MM.1S (cell line): ENCODE data around the gene EMC1.

Experiments used
- DNase-seq: peaks from one replicate; pipeline ENCODE4 v3.0.0-alpha.2; 2015
- H2AFZ ChIP-seq: fragments of 300-600 bp; sonication (generic); 2 replicates; pipeline ENCODE4 v1.6.0; 2016; ENCODE audit warnings: antibody characterized with exemption, low read length
- H3F3A ChIP-seq: fragments of 300-600 bp; sonication (generic); 2 replicates; pipeline ENCODE4 v1.6.1; 2016; ENCODE audit warnings: mild to moderate bottlenecking, antibody characterized with exemption, low read length, moderate library complexity, mixed read lengths; ENCODE audit not compliant: insufficient read depth
- H3K27ac ChIP-seq: fragments of 300-600 bp; sonication (generic); 2 replicates; pipeline ENCODE4 v1.5.1; 2016; ENCODE audit warnings: mild to moderate bottlenecking, low read length
- H3K27me3 ChIP-seq: fragments of 300-600 bp; sonication (generic); replicated peaks from 2 replicates; pipeline ENCODE4 v1.6.0; 2016; ENCODE audit warnings: low read length; ENCODE audit not compliant: insufficient read depth
- H3K36me3 ChIP-seq: fragments of 300-600 bp; sonication (generic); replicated peaks from 2 replicates; pipeline ENCODE4 v1.6.1; 2016; ENCODE audit warnings: mild to moderate bottlenecking, low read length, mixed read lengths; ENCODE audit not compliant: insufficient read depth
- H3K4me1 ChIP-seq: fragments of 300-600 bp; sonication (generic); 2 replicates; pipeline ENCODE4 v1.6.1; 2016; ENCODE audit warnings: low read length, mixed read lengths
- H3K4me2 ChIP-seq: fragments of 300-600 bp; sonication (generic); 2 replicates; pipeline ENCODE4 v1.6.0; 2016; ENCODE audit warnings: low read depth, low read length
- H3K4me3 ChIP-seq: fragments of 300-600 bp; sonication (generic); 2 replicates; pipeline ENCODE4 v1.5.1; 2016; ENCODE audit warnings: low read length, mixed read lengths
- H3K79me2 ChIP-seq: fragments of 300-600 bp; sonication (generic); 2 replicates; pipeline ENCODE4 v1.6.1; 2016; ENCODE audit warnings: mixed run types, low read length, mixed read lengths
- H3K9ac ChIP-seq: fragments of 300-600 bp; sonication (generic); 2 replicates; pipeline ENCODE4 v1.6.1; 2016; ENCODE audit warnings: low read length, mixed read lengths
- H3K9me2 ChIP-seq: fragments of 300-600 bp; sonication (generic); replicated peaks from 2 replicates; pipeline ENCODE4 v1.6.1; 2016; ENCODE audit warnings: mild to moderate bottlenecking, low read length, mixed read lengths; ENCODE audit not compliant: insufficient read depth
- H3K9me3 ChIP-seq: fragments of 300-600 bp; sonication (generic); replicated peaks from 2 replicates; pipeline ENCODE4 v1.6.1; 2016; ENCODE audit warnings: mild to moderate bottlenecking, low read length, mixed read lengths; ENCODE audit not compliant: insufficient read depth
- H4K20me1 ChIP-seq: fragments of 300-600 bp; sonication (generic); 2 replicates; pipeline ENCODE4 v1.6.1; 2016; ENCODE audit warnings: mild to moderate bottlenecking, low read length, moderate library complexity, mixed read lengths; ENCODE audit not compliant: insufficient read depth
- EZH2 ChIP-seq: fragments of 300-600 bp; sonication (generic); optimal IDR thresholded peaks from 2 replicates; pipeline ENCODE3; 2017; ENCODE audit warnings: low read depth, mild to moderate bottlenecking, antibody characterized with exemption, low read length, mixed read lengths
- EZH2phosphoT487 ChIP-seq: fragments of 300-600 bp; sonication (generic); IDR thresholded peaks from 2 replicates; pipeline ENCODE4 v1.6.1; 2018; ENCODE audit warnings: antibody characterized with exemption, low read length
- TF ChIP-seq, protein P1 (sequence below): fragments of 300-600 bp; sonication (generic); IDR thresholded peaks from 2 replicates; pipeline ENCODE4 v1.5.1; 2016; ENCODE audit warnings: antibody characterized with exemption, low read length, mixed read lengths

The EMC1 gene

DNA sequence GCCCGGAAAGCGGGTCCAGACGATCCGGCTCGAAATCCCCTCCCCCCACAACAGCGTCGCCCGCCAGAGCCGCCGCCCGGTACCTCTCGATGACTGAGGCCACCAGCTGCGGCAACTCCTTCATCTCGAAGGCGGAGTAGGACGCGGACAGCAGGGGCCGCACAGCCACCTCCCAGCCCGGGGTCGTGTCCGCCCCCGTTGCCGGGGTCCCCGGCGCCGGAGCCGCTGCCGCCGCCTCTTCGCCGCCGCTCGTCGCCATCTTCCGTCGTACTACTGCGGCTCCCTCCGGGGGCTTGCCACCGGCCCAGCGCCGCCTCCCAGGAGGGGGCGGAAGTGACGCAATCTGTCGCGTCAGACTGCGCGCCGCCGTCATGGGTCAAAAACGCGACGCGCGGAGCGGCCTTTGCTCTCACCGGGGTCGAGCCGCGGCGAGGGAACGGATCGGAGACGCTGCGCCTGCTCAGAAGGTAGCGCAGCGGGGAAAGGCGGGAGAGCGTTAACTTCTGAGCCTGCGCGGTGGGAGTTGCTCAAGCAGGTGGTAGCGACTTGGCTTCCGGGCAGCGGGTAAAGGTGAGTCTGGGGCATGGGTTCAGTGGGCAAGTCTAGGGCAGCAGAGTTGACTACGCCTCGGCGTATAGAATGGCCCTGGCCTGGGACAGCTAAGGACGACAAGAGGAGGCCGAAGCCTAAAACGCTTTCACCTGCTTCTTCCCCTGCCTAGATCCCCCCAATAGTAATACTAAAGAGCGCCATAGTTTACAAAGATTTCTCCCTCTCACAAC lies 41.1 kb downstream of the EMC1 start, which contains the start of gene UBR4:
Gene UBR4 (minus strand): TSS at position 277 of the 782 bp plus-strand sequence. CDS start 18 bp downstream, at position 259.
- H3K4me1 ChIP-seq, result peaks cover 36% of the 10 kb centered on the region
- DNase-seq, result peak; percentile 98
- peaks cover 22% of the 10 kb centered on the region for H3F3A ChIP-seq
- H3K27ac ChIP-seq, result peak within 1 kb of the TSS; percentile 80
- no peaks in the 10 kb centered on the region for H3K36me3 ChIP-seq
- H3K9ac ChIP-seq, result peak within 1 kb of the TSS; percentile 86
- H3K9me3 ChIP-seq, result no peaks in the 10 kb centered on the region
- peaks cover 6% of the 10 kb centered on the region; the same call in 1 of the 2 replicates for H4K20me1 ChIP-seq
- peak within 1 kb of the TSS; percentile 95 for H3K4me2 ChIP-seq
- no peaks in the 10 kb centered on the region for H3K27me3 ChIP-seq
- TF ChIP-seq, protein P1, sequence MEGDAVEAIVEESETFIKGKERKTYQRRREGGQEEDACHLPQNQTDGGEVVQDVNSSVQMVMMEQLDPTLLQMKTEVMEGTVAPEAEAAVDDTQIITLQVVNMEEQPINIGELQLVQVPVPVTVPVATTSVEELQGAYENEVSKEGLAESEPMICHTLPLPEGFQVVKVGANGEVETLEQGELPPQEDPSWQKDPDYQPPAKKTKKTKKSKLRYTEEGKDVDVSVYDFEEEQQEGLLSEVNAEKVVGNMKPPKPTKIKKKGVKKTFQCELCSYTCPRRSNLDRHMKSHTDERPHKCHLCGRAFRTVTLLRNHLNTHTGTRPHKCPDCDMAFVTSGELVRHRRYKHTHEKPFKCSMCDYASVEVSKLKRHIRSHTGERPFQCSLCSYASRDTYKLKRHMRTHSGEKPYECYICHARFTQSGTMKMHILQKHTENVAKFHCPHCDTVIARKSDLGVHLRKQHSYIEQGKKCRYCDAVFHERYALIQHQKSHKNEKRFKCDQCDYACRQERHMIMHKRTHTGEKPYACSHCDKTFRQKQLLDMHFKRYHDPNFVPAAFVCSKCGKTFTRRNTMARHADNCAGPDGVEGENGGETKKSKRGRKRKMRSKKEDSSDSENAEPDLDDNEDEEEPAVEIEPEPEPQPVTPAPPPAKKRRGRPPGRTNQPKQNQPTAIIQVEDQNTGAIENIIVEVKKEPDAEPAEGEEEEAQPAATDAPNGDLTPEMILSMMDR, result no peak
- TF ChIP-seq EZH2phosphoT487 (no peak), EZH2 (no peak)
- peak within 1 kb of the TSS; percentile 27 for H2AFZ ChIP-seq
- peak within 1 kb of the TSS; percentile 92 for H3K4me3 ChIP-seq
- peaks cover 96% of the 10 kb centered on the region for H3K79me2 ChIP-seq
- H3K9me2 ChIP-seq, result no peaks in the 10 kb centered on the region

DNA sequence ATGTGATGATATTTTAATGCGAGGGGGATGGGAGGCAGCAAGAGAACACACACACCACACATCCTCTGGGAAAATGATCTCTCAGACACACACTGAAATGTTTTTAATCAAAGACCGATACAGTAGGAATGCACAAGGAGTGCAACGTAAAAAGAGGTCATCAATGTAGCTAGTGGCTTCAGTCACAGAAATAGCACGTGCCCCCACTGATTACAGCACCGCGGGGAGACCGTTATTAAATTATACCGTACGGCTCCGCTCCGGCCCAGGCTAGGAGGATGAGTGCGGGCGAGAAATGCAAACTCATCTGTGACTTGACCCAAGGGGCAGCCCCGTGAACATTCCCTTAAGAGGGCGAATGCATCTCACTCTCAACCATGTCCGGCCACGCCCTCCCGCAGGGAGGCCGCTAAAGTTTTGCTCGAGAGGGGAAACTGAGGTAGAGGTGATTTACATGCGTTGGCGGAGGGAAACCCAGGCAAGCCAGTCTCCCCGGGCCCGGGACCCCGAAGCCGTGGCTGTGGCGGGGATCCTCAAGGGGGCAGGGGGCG lies 41.8 kb downstream of the EMC1 start:
- no peaks in the 10 kb centered on the region for H3K9me2 ChIP-seq
- H2AFZ ChIP-seq, result peak overlapping the region; percentile 27
- peaks cover 42% of the 10 kb centered on the region for H3K4me1 ChIP-seq
- peak; percentile 59 for DNase-seq
- TF ChIP-seq EZH2, result no peak
- no peak for TF ChIP-seq EZH2phosphoT487
- TF ChIP-seq, protein P1, result no peak
- H3F3A ChIP-seq, result peaks cover 22% of the 10 kb centered on the region
- H3K9me3 ChIP-seq, result no peaks in the 10 kb centered on the region
- peak overlapping the region; percentile 92 for H3K4me3 ChIP-seq
- peak overlapping the region; percentile 79 for H3K4me2 ChIP-seq
- peak overlapping the region; percentile 80 for H3K27ac ChIP-seq
- no peaks in the 10 kb centered on the region for H3K27me3 ChIP-seq
- no peaks in the 10 kb centered on the region for H3K36me3 ChIP-seq
- H3K9ac ChIP-seq, result peak overlapping the region; percentile 86
- H3K79me2 ChIP-seq, result peaks cover 96% of the 10 kb centered on the region
- peaks cover 13% of the 10 kb centered on the region; the same call in 1 of the 2 replicates for H4K20me1 ChIP-seq

DNA sequence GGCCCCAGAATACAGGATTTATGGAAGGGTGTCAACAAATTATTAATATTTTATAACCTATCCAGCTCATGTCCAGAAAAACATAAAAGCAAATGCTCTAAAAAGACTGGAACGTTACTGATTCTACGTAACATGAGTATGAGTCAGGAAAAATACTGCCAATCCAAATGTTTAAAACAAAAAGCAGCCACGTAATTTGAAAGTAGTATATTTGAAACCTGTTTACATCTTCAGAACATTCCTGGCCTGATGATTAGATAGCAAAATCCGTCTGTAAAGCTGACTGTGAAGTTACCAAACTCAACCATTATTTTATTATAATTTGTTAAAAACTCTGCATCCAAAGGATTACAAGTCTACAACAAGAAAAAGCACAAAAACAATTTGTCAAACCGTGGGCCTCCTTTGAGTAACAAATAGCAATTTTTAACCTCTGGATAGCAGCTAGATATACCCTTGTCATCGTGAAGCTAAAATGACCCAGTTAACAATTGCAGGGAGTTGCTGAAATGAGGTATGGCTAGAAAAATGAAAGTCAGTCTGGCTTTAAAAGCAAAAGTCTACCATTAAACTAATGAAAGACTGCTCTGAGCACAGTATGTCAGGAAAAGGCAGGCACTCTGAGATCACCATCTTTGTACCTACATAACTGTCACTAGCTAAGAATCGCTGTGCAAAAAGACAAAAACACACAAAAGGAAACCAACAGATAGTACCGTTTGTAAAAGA lies 42.5 kb downstream of the EMC1 start:
- Histone ChIP-seq H3K9me3 (no peaks in the 10 kb centered on the region), H3K4me1 (peaks cover 43% of the 10 kb centered on the region), H3K9me2 (no peaks in the 10 kb centered on the region), H3K36me3 (no peaks in the 10 kb centered on the region), H2AFZ (no peak overlapping the region), H3K4me2 (peak overlapping the region; percentile 79), H4K20me1 (peaks cover 13% of the 10 kb centered on the region; the same call in 1 of the 2 replicates), H3K27me3 (no peaks in the 10 kb centered on the region), H3K4me3 (peak overlapping the region; percentile 92), H3K9ac (peak overlapping the region; percentile 86; the same call in 1 of the 2 replicates), H3F3A (peaks cover 22% of the 10 kb centered on the region), H3K79me2 (peaks cover 96% of the 10 kb centered on the region), H3K27ac (peak overlapping the region; percentile 80; the same call in 1 of the 2 replicates)
- TF ChIP-seq EZH2 (no peak), EZH2phosphoT487 (no peak)
- TF ChIP-seq, protein P1, result no peak
- DNase-seq, result no peak
